CD14-positive monocyte (primary cell): Measurements from ENCODE around the gene PDE7B. TPM values are rescaled to one million over a fixed set of nuclear protein-coding genes. Genes with fewer than 3 reads are reported as not detected.

Experiments
- DNase-seq, 3 donors: peaks; one replicate each; pipeline ENCODE4 v3.0.0-alpha.2; 2011 to 2022
- H2AFZ ChIP-seq: 2 replicates; pipeline ENCODE4 v1.6.0; 2012; ENCODE audit warnings: mild to moderate bottlenecking, low read depth, low read length, inconsistent platforms; ENCODE audit not compliant: insufficient read depth, poor library complexity, severe bottlenecking
- H3K27ac ChIP-seq, 2 donors: 1 replicate in 1 of 2; 2 replicates in 1 of 2; pipeline ENCODE4 v1.5.1; 2012 to 2013; ENCODE audit warnings: low read length in 2 of 2, control low read depth in 1 of 2, inconsistent platforms in 1 of 2, low read depth in 1 of 2, mild to moderate bottlenecking in 1 of 2
- H3K27me3 ChIP-seq, 2 donors: one replicate each; pipeline versions ENCODE4 v1.6.0 to v1.6.1; 2011 to 2013; ENCODE audit warnings: low read length in 2 of 2; ENCODE audit not compliant: control insufficient read depth in 2 of 2, insufficient read depth in 2 of 2
- H3K36me3 ChIP-seq, 2 donors: replicated peaks in 1 of 2; 1 replicate in 1 of 2; 2 replicates in 1 of 2; pipeline versions ENCODE4 v1.5.1 to v1.6.1; 2012 to 2013; ENCODE audit warnings: low read length in 2 of 2, control low read depth in 1 of 2, inconsistent platforms in 1 of 2, mild to moderate bottlenecking in 1 of 2; ENCODE audit not compliant: insufficient read depth in 2 of 2, control insufficient read depth in 1 of 2
- H3K4me1 ChIP-seq, 2 donors: 1 replicate in 1 of 2; 2 replicates in 1 of 2; pipeline versions ENCODE4 v1.5.1 to v1.6.1; 2012 to 2013; ENCODE audit warnings: low read length in 2 of 2, control low read depth in 1 of 2, inconsistent platforms in 1 of 2, mild to moderate bottlenecking in 1 of 2, moderate library complexity in 1 of 2; ENCODE audit not compliant: insufficient read depth in 2 of 2, control insufficient read depth in 1 of 2
- H3K4me2 ChIP-seq: replicated peaks from 2 replicates; pipeline ENCODE3; 2012; ENCODE audit warnings: low read length, moderate library complexity, mild to moderate bottlenecking; ENCODE audit not compliant: poor library complexity, severe bottlenecking; ENCODE audit errors: extremely low read depth
- H3K4me3 ChIP-seq, 3 experiments: fragments of 200-600 bp in 1 of 3; sonication (generic) in 1 of 3; replicated peaks in 1 of 3; 1 replicate in 2 of 3; 2 replicates in 1 of 3; pipeline ENCODE4 v1.5.1; 2011 to 2013; ENCODE audit warnings: low read length in 3 of 3, mild to moderate bottlenecking in 3 of 3, control low read depth in 2 of 3, low read depth in 2 of 3, inconsistent platforms in 1 of 3, moderate library complexity in 1 of 3
- H3K79me2 ChIP-seq: 2 replicates; pipeline ENCODE4 v1.6.0; 2012; ENCODE audit warnings: mild to moderate bottlenecking, control low read depth, inconsistent platforms, low read length, moderate library complexity; ENCODE audit not compliant: insufficient read depth
- H3K9ac ChIP-seq: 2 replicates; pipeline ENCODE4 v1.6.0; 2017; ENCODE audit warnings: low read length, mild to moderate bottlenecking; ENCODE audit not compliant: insufficient read depth, poor library complexity, severe bottlenecking
- H3K9me3 ChIP-seq, 2 donors: replicated peaks in 1 of 2; 1 replicate in 1 of 2; 2 replicates in 1 of 2; pipeline versions ENCODE4 v1.5.1 to v1.6.1; 2012 to 2013; ENCODE audit warnings: low read length in 2 of 2, control low read depth in 1 of 2; ENCODE audit not compliant: control insufficient read depth in 1 of 2, insufficient read depth in 1 of 2
- H4K20me1 ChIP-seq: 2 replicates; pipeline ENCODE4 v1.6.0; 2012; ENCODE audit warnings: mild to moderate bottlenecking, low read length, control low read depth, moderate library complexity; ENCODE audit not compliant: insufficient read depth
- H3K27ac Mint-ChIP-seq, 7 donors: one replicate each; pipeline ENCODE4 v1.8.0; 2020; ENCODE audit warnings: mild to moderate bottlenecking in 7 of 7, mixed read lengths in 7 of 7, moderate library complexity in 6 of 7, inconsistent platforms in 2 of 7
- H3K27me3 Mint-ChIP-seq, 3 donors: one replicate each; pipeline ENCODE4 v1.8.0; 2021 to 2022; ENCODE audit warnings: low read depth in 3 of 3, mild to moderate bottlenecking in 3 of 3, mixed read lengths in 3 of 3, moderate library complexity in 3 of 3, inconsistent platforms in 1 of 3
- H3K36me3 Mint-ChIP-seq, 2 donors: one replicate each; pipeline ENCODE4 v1.8.0; 2020; ENCODE audit warnings: mixed read lengths in 2 of 2, inconsistent platforms in 1 of 2, mild to moderate bottlenecking in 1 of 2
- H3K4me1 Mint-ChIP-seq: one replicate; pipeline ENCODE4 v1.8.0; 2020; ENCODE audit warnings: mild to moderate bottlenecking, mixed read lengths
- H3K4me3 Mint-ChIP-seq, 2 donors: one replicate each; pipeline ENCODE4 v1.8.0; 2020; ENCODE audit warnings: mild to moderate bottlenecking in 2 of 2, mixed read lengths in 2 of 2, moderate library complexity in 1 of 2
- H3K9me3 Mint-ChIP-seq, 7 donors: one replicate each; pipeline ENCODE4 v1.8.0; 2020 to 2022; ENCODE audit warnings: mixed read lengths in 7 of 7, mild to moderate bottlenecking in 6 of 7, moderate library complexity in 6 of 7, inconsistent platforms in 2 of 7
- WGBS: methylation state at CpG from one replicate; pipeline ENCODE4 v1.1.5; 2013; ENCODE audit warnings: missing lambda C conversion rate; ENCODE audit not compliant: insufficient coverage; 5-methylcytosine and 5-hydroxymethylcytosine counted together
- intact Hi-C, 2 donors: fragments of 100-400 bp; cut with micrococcal nuclease; formaldehyde crosslinking; loops; one replicate each; pipeline versions ENCODE4 v1.15.0 to v1.15.1; 2023
- polyA plus RNA-seq, 3 donors: library from polyadenylated mRNA; depleted of rRNA in 1 of 3; unstranded in 2 of 3; stranded (reverse) in 1 of 3; fragments of 300-500 nt in 2 of 3; fragments of >200 nt in 1 of 3; fragmentation: Illumina TruSeq in 2 of 3; gene quantifications; 1 replicate in 2 of 3; 2 replicates in 1 of 3; pipeline ENCODE4 v1.2.3, GENCODE V29; 2012 to 2021
- TF ChIP-seq, protein P1 (sequence below): fragments of 200-600 bp; IDR thresholded peaks from one replicate; pipeline ENCODE4 v1.8.0; 2022; ENCODE audit warnings: antibody characterized with exemption, mild to moderate bottlenecking

Gene PDE7B
- polyA plus RNA-seq, 3 donors, result 0.37 to 1.1 (median 0.89) TPM

DNA sequence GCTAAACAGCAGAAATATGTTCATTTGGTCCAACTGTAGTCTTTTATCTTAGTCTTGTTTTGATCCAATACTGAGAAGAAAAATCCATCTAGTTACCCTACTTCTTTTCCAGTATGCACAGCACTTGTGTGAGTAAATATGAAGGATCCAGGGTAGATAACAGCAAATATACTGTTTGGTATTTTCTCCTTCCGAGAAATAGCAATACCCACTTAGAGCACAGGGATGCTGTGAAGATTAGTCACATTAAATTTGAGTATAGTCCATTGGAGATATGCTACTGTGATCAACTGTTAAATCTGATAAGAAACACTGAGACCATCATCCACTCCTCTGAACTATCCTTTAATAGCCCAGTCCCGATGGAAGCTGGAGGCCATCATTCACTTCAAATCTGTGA is 145.2 kb downstream of the PDE7B start:
- H2AFZ ChIP-seq, result no peak overlapping the region
- H3K27ac ChIP-seq, result no peak overlapping the region
- no peaks in the 10 kb centered on the region for H3K27me3 ChIP-seq
- TF ChIP-seq, protein P1, sequence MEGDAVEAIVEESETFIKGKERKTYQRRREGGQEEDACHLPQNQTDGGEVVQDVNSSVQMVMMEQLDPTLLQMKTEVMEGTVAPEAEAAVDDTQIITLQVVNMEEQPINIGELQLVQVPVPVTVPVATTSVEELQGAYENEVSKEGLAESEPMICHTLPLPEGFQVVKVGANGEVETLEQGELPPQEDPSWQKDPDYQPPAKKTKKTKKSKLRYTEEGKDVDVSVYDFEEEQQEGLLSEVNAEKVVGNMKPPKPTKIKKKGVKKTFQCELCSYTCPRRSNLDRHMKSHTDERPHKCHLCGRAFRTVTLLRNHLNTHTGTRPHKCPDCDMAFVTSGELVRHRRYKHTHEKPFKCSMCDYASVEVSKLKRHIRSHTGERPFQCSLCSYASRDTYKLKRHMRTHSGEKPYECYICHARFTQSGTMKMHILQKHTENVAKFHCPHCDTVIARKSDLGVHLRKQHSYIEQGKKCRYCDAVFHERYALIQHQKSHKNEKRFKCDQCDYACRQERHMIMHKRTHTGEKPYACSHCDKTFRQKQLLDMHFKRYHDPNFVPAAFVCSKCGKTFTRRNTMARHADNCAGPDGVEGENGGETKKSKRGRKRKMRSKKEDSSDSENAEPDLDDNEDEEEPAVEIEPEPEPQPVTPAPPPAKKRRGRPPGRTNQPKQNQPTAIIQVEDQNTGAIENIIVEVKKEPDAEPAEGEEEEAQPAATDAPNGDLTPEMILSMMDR, result no peak
- Mint-ChIP-seq H3K36me3 (no peaks in the 10 kb centered on the region), H3K4me1 (peaks cover 20% of the 10 kb centered on the region), H3K27me3 (peaks cover 0 to 2% (median 0%) of the 10 kb centered on the region in 3 donors), H3K27ac (peak overlapping the region in 2 of 7 donors; percentile 54 to 65), H3K4me3 (no peak overlapping the region), H3K9me3 (peaks cover 0 to 21% (median 9%) of the 10 kb centered on the region in 7 donors)
- no peaks in the 10 kb centered on the region for H3K36me3 ChIP-seq
- peaks cover 4 to 5% of the 10 kb centered on the region in 2 donors for H3K9me3 ChIP-seq
- no peak for DNase-seq
- intact Hi-C loops, result no loop called here
- H3K4me3 ChIP-seq, result no peak overlapping the region
- no peaks in the 10 kb centered on the region for H4K20me1 ChIP-seq
- H3K4me1 ChIP-seq, result peaks cover 11 to 23% of the 10 kb centered on the region in 2 donors
- no peak overlapping the region for H3K9ac ChIP-seq
- no CpG with 5 or more reads among the region's 2 CpGs for WGBS
- no peaks in the 10 kb centered on the region for H3K79me2 ChIP-seq
- H3K4me2 ChIP-seq, result no peak overlapping the region

DNA sequence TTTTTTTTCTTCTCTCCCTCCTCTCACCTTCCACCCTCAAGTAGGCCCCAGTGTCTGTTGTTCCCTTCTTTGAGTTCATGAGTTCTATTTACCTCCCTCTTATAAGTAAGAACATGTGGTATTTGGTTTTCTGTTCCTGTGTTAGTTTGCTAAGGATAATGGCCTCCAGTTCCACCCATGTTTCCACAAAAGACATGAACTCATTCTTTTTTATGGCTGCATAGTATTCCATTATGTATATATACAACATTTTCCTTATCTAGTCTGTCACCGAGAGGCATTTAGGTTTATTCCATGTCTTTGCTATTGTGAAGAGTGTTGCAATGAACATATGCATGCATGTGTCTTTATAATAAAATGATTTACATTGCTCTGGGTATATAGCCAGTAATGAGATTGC is 147.9 kb downstream of the PDE7B start:
- Histone ChIP-seq H4K20me1 (no peaks in the 10 kb centered on the region), H2AFZ (no peak overlapping the region), H3K79me2 (no peaks in the 10 kb centered on the region), H3K4me1 (peaks cover 7 to 11% of the 10 kb centered on the region in 2 donors), H3K9ac (no peak overlapping the region), H3K4me2 (no peak overlapping the region), H3K9me3 (peaks cover 4 to 5% of the 10 kb centered on the region in 2 donors), H3K4me3 (no peak overlapping the region), H3K27ac (no peak overlapping the region), H3K36me3 (no peaks in the 10 kb centered on the region), H3K27me3 (no peaks in the 10 kb centered on the region)
- TF ChIP-seq, protein P1, result no peak
- peaks cover 10% of the 10 kb centered on the region for H3K4me1 Mint-ChIP-seq
- H3K4me3 Mint-ChIP-seq, result no peak overlapping the region
- H3K36me3 Mint-ChIP-seq, result no peaks in the 10 kb centered on the region
- intact Hi-C loops, result no loop called here
- peaks cover 0 to 2% (median 0%) of the 10 kb centered on the region in 3 donors for H3K27me3 Mint-ChIP-seq
- peak overlapping the region in 1 of 7 donors; percentile 43 for H3K27ac Mint-ChIP-seq
- peaks cover 7 to 25% (median 14%) of the 10 kb centered on the region in 7 donors for H3K9me3 Mint-ChIP-seq
- DNase-seq, result no peak
- no CpG with 5 or more reads among the region's 1 CpG for WGBS
